Hepatocyte (in vitro differentiated cells): ENCODE results near the gene ARHGEF37.

Experiments used
- CTCF ChIP-seq: fragments of 200-600 bp; sonication (generic); IDR thresholded peaks from 2 replicates; pipeline ENCODE4 v1.5.1; 2016; ENCODE audit warnings: antibody characterized with exemption, mild to moderate bottlenecking; ENCODE audit not compliant: poor library complexity
- EZH2 ChIP-seq: fragments of 200-600 bp; sonication (generic); IDR thresholded peaks from 2 replicates; pipeline ENCODE4 v1.6.1; 2016; ENCODE audit warnings: antibody characterized with exemption, mild to moderate bottlenecking, borderline replicate concordance
- EZH2phosphoT487 ChIP-seq: fragments of 200-600 bp; sonication (generic); IDR thresholded peaks from one replicate; pipeline ENCODE4 v1.6.1; 2018; ENCODE audit warnings: antibody characterized with exemption, mild to moderate bottlenecking, low read depth, moderate library complexity; ENCODE audit not compliant: unreplicated experiment, severe bottlenecking

- TF ChIP-seq CTCF, result no peak
- TF ChIP-seq EZH2, result no peak
- TF ChIP-seq EZH2phosphoT487, result no peak
These were observed 50.2 kb downstream of the ARHGEF37 start for GRCh38 chr5:149631506-149631905.
